Stimulated activated CD4-positive, alpha-beta T cell treated with anti-CD3 and anti-CD28 coated beads, TNF-alpha, amount 100 ng/mL, for 48 hours (primary cell): Measurements from ENCODE around the gene ELK3.

Experiments
- DNase-seq, 3 donors: peaks; one replicate each; pipeline ENCODE4 v3.0.0-alpha.2; 2020; ENCODE audit warnings: low read depth in 3 of 3

The ELK3 gene

GRCh38 chr12:96187956-96188355 is 6.2 kb upstream of the ELK3 start:
- DNase-seq, result no peak

- DNase-seq, result no peak
Measured at GRCh38 chr12:96189781-96190180, 4.4 kb upstream of the ELK3 start.

- no peak for DNase-seq
Measured at GRCh38 chr12:96190413-96191108, 3.6 kb upstream of the ELK3 start.

- no peak for DNase-seq
Measured at GRCh38 chr12:96192926-96193573, 1.1 kb upstream of the ELK3 start.

GRCh38 chr12:96194576-96194889 is 358 bp downstream of the ELK3 start:
- no peak for DNase-seq

- peak in 2 of 3 donors; percentile 52 to 66 for DNase-seq
Measured at GRCh38 chr12:96194971-96195844, 1.0 kb downstream of the ELK3 start.

- DNase-seq, result no peak
Measured at GRCh38 chr12:96195845-96196451, 1.8 kb downstream of the ELK3 start.

- no peak for DNase-seq
Measured at GRCh38 chr12:96196781-96197180, 2.6 kb downstream of the ELK3 start.

- no peak for DNase-seq
Measured at GRCh38 chr12:96197503-96198272, 3.5 kb downstream of the ELK3 start.

- DNase-seq, result no peak
Measured at GRCh38 chr12:96198965-96199364, 4.8 kb downstream of the ELK3 start.

GRCh38 chr12:96199464-96199863 is 5.3 kb downstream of the ELK3 start:
- DNase-seq, result no peak

- no peak for DNase-seq
Measured at GRCh38 chr12:96201272-96202227, 7.4 kb downstream of the ELK3 start.

GRCh38 chr12:96204381-96204780 is 10.2 kb downstream of the ELK3 start:
- no peak for DNase-seq

GRCh38 chr12:96205908-96206307 is 11.7 kb downstream of the ELK3 start:
- DNase-seq, result no peak

- no peak for DNase-seq
Measured at GRCh38 chr12:96206936-96207662, 12.9 kb downstream of the ELK3 start.

- no peak for DNase-seq
Measured at GRCh38 chr12:96208346-96208745, 14.2 kb downstream of the ELK3 start.

GRCh38 chr12:96208801-96209549 is 14.8 kb downstream of the ELK3 start:
- no peak for DNase-seq

- peak in 1 of 3 donors; percentile 46 for DNase-seq
Measured at GRCh38 chr12:96210376-96211055, 16.3 kb downstream of the ELK3 start.
